Measurements from ENCODE around the gene ASB2. TPM values are rescaled to one million over a fixed set of nuclear protein-coding genes. Genes with fewer than 3 reads are reported as not detected.

Gene ASB2
- total RNA-seq, 1 experiment from 2014 or later, result not detected

GRCh38 chr14:93906341-93907329 is 69.7 kb downstream of the ASB2 start:
- peak; percentile 50 for DNase-seq (ENCODE audit: low spot score)

- no peak for DNase-seq (ENCODE audit: low spot score)
Measured at GRCh38 chr14:93905623-93906022, 70.7 kb downstream of the ASB2 start.

GRCh38 chr14:93903342-93904184 is 72.8 kb downstream of the ASB2 start:
- no peak for DNase-seq (ENCODE audit: low spot score)

- DNase-seq (ENCODE audit: low spot score), result no peak
Measured at GRCh38 chr14:93902619-93903307, 73.6 kb downstream of the ASB2 start.

- DNase-seq (ENCODE audit: low spot score), result no peak
Measured at GRCh38 chr14:93901813-93902212, 74.6 kb downstream of the ASB2 start.

- no peak for DNase-seq (ENCODE audit: low spot score)
Measured at GRCh38 chr14:93898731-93899130, 77.6 kb downstream of the ASB2 start.

GRCh38 chr14:93898081-93898611 is 78.2 kb downstream of the ASB2 start:
- DNase-seq (ENCODE audit: low spot score), result no peak

GRCh38 chr14:93897476-93897845 is 78.9 kb downstream of the ASB2 start:
- no peak for DNase-seq (ENCODE audit: low spot score)

GRCh38 chr14:93895023-93895604 is 81.3 kb downstream of the ASB2 start:
- no peak for DNase-seq (ENCODE audit: low spot score)

GRCh38 chr14:93893661-93894261 is 82.6 kb downstream of the ASB2 start:
- DNase-seq (ENCODE audit: low spot score), result no peak

GRCh38 chr14:93892923-93893558 is 83.3 kb downstream of the ASB2 start:
- DNase-seq (ENCODE audit: low spot score), result peak; percentile 25

- DNase-seq (ENCODE audit: low spot score), result no peak
Measured at GRCh38 chr14:93892505-93892839, 83.9 kb downstream of the ASB2 start.

- no peak for DNase-seq (ENCODE audit: low spot score)
Measured at GRCh38 chr14:93891756-93892504, 84.4 kb downstream of the ASB2 start.

- no peak for DNase-seq (ENCODE audit: low spot score)
Measured at GRCh38 chr14:93889739-93890483, 86.5 kb downstream of the ASB2 start.

- DNase-seq (ENCODE audit: low spot score), result no peak
Measured at GRCh38 chr14:93888995-93889394, 87.4 kb downstream of the ASB2 start.

- no peak for DNase-seq (ENCODE audit: low spot score)
Measured at GRCh38 chr14:93884950-93885349, 91.4 kb downstream of the ASB2 start.
